HG03196 (cell line): Measurements from ENCODE around the gene CIB1.

Source experiments
- ATAC-seq: cut with Tn5 transposase; IDR thresholded peaks from one replicate; pipeline ENCODE4 v1.9.1; 2021; ENCODE audit not compliant: unreplicated experiment

CIB1 gene

DNA sequence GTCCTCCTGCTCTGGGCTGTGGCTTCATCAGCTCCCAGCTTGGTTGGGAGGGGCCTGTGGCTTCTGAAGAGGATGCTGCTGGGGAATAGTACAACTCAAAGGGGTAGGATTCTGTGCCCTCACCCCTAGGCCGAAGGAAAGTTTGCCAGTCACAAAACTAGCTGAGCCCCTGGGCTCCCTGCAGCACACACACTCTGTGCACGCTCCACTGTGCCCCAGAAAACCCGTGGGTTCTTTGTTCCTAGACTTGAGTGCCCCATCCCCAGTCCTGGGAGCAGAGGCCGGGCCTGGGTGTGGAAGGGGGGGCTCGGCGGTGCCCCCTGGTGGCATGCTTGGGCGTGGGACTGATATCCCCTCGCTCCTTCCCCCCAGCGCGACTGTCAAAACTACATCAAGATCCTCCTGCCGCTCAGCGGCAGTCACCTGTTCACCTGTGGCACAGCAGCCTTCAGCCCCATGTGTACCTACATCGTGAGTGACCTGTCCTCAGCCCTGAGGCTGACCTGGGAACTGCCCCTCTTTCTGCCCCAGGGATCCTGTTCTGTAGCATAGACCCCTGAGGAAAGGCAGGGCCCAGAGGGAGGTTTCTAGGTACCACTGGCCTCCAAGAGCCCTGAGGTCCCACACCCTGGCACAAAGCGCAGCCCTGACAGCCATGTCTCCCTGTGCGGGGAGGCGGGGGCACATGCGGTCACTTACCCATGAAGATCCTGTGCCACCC lies 14.2 kb downstream of the CIB1 start:
- ATAC-seq: no peak

DNA sequence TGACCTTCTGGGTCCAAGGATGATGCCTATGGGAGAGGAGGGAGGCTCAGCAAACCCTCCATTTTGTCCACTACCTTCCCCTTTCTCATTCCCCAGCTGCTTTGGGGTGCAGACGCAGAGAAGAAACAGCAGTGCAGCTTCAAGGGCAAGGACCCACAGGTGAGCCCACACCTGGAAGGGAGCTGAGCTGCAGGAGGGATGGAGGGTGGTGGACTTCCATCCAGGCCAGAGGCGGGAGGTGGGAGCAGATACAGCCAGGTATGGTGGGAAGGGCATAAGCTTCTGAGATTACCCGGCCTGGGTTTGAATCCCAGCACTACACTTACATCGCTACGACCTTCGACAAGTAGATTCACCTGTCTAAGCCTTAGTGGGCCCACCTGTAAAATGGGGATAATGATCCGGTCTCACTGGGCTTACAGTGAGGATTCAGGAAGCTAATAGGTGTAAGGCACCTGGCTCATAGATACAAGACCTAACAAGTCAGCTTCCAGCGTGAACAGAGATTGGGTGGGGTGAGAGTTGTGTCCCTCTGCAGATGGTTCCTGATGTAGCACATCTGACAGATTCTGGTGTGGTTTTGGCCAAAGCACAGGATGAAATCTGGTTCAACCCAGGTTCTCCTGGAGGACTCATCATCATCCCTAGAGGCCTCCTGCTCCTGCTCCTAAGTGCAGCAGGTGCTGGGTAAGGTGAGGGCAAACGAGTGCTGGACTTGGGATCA lies 15.9 kb downstream of the CIB1 start:
- no peak for ATAC-seq

DNA sequence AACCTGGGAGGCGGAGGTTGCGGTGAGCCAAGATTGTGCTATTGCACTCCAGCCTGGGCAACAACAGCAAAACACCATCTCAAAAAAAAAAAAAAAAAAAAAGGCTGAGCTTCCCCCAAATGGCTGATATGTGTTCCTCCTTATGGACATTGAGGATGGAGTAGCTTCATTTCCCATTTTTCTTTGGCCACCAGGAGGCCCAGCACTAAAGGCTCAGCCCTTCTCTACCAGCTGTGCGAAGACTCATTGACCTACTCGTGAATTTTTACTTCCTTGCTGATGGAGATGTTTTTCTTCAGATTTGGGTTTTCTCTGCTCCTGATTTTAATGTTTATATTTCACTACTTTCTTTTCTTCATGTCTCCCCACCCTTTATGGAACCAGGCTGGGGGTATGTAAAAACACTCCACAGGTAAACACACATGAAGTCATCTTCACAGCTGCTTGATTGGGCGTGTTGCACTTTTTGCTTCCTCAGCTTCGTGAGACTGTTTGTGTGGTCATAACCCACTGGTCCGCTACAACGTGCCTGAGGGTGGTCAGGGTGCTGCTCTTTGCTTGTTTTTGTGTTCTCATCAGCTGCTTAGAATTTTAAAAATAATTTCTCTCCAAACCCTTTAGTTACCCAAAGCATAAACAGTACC lies 19.1 kb downstream of the CIB1 start:
- ATAC-seq: no peak

DNA sequence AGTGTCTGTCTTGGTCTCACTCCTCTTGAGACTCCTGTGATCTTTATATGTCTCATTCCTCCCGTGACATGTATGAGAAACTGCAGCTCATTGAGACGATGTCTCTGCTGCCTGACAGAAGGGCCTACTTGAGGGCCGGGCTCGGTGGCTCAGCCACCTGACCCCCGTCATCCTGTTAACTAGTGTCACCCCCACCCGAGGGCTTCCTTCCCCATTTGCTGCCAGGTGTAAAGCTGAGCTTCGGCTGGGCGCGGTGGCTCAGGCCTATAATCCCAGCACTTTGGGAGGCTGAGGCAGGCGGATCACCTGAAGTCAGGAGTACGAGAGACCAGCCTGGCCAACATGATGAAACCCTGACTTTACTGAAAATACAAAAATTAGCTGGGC lies 19.9 kb downstream of the CIB1 start:
- ATAC-seq: no peak

DNA sequence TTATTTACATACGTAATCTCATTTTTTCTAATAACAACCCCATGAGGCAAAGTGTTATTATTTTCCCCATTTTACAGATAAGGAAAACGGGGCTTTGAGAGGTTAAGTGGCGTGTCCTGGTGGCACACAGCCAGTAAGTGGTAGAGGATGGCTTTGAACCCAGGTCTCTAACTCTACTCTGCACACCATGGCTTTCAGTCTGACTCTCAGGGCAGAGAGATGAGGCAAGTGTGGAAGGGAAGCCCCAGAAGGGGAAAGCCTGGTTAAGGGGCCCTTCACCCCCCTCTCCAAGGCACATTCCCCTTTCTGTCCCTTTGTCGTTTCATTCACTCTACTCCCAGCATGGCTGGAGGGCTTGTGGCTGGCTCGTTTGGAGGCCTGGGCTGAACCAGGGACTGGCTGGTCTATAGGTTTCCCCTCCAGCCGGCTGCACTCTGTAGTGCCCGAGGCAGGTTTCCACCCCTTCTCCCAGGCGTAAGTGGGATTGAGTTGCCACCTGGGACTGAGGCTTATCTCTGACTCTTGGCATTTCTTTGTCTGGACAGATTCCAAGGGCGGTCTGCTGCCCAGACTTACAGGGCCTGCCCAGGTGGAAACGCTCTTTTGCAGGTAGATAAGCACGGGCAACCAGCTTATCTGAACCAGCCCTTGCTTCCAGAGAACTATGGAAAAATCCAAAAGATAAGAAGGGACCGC lies 20.5 kb downstream of the CIB1 start:
- ATAC-seq: no peak

DNA sequence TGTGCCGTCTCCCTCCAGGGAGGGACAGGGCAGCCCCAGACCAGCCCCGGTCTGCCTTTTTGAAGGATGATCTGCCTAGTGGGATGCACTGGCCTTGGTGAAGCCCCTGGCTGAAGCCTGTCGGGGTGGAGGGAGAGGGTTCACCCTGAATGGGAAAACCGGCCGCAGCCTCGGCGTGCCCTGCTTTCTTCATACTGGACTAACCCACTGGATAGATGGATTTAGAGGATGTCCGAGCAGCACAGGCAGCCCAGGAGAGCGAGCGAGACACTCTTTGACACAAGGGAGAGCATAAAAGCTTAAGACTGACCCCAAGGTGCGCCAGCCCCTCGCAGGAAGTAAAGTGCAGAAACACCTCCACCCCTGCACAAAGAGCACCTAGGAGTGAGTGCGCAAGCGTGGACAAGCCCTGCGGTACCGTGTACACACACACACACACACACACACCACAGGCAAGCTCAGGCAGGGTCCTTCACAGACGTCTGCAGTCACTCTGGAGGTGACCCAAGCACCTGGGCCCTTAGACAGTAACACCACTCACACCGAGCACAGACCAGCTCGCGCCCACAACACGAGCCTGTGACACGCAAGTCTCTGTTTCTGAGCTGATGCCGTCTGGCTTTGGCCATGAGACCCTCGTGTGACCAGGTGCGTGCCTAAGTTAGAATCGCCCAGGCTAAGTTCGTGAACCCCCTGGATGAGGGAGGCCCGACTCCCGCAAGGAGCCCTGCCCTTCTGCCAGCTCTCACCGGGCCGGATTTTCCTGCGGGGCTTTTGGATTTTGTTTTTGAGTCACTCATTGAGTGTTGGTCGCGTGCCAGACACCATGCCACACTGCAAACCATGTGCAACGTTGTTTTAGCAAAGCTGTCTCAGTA lies 21.3 kb downstream of the CIB1 start:
- ATAC-seq: no peak

DNA sequence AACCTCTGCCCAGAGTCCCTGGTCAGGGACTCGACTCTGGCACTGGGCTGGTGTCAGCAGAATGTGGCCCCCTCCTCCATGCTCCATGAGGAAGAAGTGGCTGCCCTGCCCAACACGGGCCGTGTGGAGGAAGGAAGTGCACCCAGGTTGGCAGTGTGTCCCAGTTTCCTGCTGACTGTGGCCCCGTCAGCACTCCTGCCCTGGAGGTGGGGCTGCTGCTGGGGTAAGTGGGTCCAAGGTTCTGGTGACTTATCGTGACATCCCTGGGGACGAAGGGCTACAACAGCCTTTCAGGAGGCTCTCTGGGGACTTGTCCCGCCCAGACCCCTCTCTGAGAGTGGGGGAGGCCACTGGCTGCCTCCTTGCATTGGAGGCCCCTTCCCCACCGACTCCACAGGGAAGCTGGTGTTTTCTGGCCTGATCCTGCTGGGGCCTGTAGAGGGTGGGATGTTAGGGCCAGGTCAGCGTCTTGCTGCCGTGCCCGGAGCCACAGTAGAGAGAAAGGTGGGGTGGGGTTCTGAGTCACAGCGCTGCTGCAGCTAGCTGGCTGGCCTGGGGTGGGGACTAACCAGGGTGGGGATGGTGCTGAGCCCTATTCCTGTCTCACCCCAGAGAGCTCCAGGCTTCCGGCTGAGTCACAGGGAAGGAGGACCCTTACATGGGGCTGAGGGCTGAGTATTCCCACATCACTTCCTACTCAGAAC lies 22.1 kb downstream of the CIB1 start:
- ATAC-seq: no peak

DNA sequence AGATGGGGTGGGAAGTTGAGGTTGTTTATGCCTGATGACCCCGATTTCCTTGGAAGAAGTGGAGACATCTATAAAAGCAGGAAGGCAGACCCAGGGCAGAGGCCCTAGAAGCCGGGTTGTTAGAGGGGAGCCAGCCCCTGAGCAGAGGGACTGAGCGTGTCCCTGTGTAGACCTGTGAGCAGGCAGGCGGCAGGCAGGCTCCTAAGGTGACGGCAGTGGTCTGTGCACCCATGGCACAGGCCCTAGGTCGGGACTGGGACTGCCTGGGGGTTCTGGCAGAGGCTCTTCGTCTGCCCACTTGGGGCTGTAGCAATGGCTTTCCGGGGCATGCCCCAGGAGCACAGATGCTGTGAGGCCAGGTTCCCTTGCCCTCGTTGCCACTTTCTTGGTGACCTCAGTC lies 22.7 kb downstream of the CIB1 start:
- ATAC-seq: no peak

DNA sequence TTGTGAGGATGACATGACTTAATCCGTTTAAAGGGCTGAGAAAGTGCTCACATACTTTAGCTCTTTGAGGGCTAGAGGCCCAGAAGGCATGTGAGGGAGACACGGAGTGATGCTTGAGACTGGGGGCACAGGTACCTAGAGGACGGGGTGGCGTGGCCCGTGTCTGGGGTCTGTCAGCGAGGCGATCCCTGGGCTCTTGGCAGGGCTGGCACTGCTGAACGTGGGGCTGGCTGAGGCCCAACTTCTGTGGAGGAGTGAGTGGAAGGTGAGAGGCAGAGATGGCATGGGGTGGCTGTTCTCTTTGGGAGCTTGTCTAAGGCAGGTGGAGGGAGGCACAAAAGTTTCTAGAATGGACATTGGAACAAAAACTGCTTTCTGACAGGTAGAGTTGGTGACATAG lies 23.1 kb downstream of the CIB1 start:
- no peak for ATAC-seq

DNA sequence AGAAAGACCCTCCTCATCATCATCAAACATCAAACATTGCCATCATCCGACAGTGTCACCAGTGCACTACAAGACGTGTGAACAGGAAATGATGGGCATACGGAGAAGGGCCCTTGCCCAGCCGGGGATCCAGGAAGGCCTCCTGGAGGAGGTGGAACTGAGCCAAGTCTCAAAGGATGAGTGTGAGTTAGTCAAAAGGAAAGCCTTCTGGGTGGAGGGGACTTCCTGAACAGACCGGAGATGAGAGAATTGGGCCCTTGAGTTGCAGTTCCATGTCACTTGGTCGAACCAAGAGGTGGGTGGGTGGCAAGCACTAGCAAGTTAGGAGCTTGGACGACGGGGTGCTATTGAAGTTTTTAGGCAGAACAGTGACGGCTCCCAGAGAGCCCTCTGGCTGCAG lies 24.1 kb downstream of the CIB1 start:
- no peak for ATAC-seq

DNA sequence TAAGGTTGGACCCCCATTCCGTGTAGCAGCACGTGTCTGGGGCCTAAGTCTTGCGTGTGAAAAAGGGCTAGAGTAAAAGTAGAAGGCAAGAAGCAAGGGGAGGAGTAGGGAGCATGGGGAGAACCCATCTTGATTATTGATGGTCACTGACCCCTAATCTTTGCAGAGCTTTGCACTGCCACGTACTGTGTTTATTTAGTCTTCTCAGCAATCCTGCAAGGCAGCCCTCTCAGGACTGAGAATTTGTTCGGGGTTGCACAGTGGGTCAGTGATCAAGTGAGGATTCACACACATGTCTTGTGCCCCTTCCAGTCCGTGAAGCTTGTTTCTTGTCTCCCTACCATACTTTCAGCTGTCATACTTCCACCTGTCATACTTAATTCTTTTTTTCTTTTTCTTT lies 25.4 kb downstream of the CIB1 start:
- no peak for ATAC-seq

DNA sequence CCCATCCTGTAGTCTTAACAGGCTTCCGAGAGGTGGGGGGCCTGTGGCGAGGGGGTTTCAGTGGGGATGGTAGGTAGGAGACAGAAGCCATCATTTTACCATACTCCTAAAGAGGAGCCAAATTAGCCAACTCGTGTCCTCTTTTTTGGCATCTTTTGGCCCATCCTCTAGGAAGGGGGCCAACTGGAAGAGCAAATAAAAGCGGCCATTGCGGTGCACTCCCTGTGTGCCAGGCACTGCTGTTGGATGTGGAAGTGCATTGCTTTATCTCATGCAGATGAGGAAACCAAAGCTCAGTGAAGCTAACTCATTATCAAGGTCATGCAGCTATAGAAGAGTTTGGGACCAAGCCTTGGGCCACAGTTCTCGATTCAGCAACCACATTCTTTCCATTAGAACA lies 26.5 kb downstream of the CIB1 start:
- ATAC-seq: no peak

DNA sequence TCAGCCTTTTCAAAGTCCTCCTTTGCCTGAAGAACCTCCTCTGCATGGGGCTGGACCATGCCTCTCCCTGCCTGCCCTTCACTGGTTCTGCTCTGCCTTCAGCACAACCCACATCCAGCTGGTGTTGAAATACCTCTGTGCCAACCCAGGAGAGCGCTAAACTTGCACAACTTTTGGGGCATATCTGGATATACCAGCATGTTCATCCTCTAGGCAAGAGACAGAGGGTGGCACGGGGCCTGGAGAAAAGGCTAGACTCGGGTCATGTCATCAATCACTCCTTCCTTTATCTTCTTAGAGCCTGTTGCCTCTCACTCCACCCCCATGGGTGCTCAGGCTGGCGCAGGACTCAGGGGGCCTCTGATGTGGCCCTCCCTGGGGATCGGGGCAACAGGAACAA lies 27.9 kb downstream of the CIB1 start:
- no peak for ATAC-seq

DNA sequence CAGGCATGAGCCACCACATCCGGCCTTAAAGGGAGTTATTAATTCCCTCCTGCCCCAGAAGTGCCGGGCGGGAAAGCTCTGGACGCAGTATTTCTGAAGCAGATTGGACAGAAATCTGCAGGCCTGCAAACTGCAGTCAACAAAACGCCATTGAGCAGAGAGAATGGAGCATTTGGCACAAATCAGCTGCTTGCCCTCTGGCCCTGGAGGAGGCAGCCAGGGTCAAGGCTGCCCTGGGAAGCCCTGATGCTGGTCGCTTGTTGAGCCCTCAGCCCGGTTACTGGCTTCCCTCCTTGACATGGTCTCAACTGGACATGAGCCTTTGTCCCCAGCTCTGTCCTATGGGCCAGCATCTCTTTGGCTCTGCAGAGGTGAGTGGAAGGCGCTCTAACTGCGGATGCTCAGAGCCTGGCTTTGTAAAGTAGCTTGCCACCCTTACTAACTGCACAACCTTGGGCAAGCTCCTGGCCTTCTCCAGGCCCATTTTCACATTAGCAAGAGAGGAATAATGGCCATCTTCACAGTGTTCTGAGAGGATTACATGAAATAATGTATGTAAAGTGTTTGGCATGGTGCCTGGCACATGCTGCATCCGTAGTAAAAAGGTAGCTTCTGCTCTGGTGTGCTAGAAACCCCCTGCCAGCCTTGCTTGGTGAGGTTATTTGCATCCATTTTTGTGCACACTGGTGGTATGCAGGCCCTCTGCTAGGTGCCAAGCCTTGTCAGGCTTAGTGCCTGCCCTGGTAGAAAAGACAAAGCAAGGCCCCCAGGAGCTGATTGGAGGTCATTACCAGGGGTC lies 28.5 kb downstream of the CIB1 start:
- no peak for ATAC-seq

DNA sequence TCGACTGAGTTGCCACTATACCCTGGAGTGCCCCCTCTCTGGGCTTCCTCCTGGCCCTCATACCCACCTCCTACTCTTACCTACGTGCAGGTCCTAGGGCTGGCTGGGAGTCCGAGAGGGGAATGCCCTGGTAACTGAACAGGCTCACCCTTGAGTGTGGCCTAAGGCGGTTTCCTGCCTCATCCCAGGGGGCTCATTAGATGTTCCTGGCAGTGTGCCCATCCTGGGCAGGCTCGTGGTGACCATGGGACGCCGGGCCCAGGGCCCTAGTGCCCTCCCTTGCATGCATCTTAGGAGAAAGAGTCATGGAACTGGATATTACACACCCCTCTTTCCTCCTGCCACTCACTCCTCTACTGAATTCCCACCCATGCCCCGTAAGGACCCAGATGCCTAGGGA lies 29.8 kb downstream of the CIB1 start:
- no peak for ATAC-seq

DNA sequence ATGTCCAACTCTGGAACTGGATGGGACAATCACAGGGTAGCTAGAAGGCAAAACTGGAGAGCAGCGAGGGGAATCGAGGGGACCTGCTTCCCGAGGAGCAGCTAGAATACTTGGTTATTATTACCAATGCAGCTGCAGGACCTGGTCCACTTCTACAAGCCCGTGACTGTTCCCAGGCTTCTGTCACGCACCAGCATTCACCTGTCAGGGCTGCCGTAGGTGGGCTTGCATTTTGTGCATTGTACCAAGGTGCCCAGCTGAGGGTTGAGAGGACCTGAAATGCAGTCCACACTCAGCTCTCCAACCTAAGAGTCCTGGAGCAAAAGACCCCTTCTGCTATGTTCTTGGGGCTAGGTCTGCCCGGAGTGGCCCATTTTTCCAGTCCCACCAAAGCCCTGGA lies 30.3 kb downstream of the CIB1 start:
- no peak for ATAC-seq

DNA sequence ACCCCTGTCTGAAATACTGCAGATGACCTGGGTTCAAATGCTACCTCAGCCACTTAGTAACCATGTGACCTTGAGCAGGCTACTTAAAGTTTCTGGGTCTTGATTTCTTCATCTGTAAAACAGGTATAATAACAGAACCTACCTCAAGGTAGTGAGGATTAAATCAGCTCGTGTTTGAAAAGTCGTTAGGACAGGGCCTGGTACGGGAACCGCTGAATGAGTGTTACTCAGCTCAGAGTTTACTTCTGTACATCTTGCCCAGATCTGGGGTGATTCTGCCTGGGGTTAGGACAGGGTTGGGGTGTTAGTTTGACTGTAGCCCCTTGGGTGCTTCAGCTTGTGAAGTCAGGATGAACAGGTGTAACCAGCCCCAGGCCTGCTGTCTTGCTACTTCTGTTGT lies 30.8 kb downstream of the CIB1 start:
- no peak for ATAC-seq

DNA sequence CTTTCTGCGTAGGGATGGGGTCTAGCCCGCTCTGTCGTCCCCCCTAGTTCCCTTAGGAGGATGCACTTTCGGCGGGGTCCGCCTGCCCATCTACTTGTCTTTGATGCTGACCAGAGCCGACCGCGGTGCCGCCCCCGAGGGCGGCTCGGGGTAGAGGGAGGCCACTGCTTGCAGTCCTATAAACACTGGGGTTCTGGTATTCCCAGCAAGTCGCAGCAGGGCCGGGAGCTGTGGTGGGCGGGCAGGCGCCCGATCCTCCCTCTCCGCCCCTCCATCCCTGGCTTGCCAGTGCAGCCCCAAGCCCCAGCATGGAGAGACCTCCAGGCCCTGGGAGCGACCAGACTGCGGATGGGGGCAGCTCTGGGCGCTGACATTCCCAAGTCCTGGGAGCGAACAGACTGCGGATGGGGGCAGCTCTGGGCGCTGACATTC lies 31.8 kb downstream of the CIB1 start:
- ATAC-seq: no peak
